Measurements from ENCODE around the gene RNF14.

DNA sequence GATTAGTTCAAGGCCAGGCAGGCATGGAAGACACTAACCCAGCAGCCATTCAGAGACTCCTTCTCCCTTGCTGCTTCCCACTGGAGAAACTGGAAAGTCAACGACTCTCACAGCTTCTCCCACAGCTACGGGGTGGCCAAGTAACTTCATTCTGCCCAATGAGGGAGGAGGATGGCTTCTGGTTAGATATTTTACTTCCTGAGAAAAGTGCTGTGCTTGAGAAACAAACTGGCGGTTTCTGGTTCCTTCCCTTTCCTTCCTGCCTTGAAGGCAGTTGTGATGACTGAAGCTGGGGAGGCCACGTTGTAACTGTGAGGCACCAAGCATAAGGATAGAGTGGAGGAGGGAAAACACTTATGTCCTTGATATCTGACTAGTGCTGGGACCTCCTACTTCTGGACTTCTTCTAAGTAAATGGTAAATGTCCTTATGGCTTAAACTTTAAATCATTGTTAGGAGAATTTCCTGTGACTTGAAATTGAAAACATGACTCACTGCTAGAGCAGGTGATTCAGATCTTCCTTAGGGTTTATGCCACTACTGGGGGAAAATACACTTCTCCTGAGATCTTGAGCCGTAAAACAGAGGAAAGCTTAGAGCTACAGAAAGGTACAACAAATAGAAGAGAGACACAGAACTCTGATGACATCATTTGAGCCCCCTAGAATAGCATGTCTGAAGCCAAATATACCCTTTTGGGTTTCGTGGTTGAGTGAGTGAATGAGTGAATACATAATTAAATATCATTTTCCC is 47.1 kb downstream of the RNF14 start:
- TF ChIP-seq, protein P1, sequence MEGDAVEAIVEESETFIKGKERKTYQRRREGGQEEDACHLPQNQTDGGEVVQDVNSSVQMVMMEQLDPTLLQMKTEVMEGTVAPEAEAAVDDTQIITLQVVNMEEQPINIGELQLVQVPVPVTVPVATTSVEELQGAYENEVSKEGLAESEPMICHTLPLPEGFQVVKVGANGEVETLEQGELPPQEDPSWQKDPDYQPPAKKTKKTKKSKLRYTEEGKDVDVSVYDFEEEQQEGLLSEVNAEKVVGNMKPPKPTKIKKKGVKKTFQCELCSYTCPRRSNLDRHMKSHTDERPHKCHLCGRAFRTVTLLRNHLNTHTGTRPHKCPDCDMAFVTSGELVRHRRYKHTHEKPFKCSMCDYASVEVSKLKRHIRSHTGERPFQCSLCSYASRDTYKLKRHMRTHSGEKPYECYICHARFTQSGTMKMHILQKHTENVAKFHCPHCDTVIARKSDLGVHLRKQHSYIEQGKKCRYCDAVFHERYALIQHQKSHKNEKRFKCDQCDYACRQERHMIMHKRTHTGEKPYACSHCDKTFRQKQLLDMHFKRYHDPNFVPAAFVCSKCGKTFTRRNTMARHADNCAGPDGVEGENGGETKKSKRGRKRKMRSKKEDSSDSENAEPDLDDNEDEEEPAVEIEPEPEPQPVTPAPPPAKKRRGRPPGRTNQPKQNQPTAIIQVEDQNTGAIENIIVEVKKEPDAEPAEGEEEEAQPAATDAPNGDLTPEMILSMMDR (IDR thresholded peaks at IDR 0.05), result no peak
- TF ChIP-seq, protein P2, sequence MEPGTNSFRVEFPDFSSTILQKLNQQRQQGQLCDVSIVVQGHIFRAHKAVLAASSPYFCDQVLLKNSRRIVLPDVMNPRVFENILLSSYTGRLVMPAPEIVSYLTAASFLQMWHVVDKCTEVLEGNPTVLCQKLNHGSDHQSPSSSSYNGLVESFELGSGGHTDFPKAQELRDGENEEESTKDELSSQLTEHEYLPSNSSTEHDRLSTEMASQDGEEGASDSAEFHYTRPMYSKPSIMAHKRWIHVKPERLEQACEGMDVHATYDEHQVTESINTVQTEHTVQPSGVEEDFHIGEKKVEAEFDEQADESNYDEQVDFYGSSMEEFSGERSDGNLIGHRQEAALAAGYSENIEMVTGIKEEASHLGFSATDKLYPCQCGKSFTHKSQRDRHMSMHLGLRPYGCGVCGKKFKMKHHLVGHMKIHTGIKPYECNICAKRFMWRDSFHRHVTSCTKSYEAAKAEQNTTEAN (CRISPR knock-in tag; IDR thresholded peaks at IDR 0.05), result no peak
- TF ChIP-seq, protein P3, sequence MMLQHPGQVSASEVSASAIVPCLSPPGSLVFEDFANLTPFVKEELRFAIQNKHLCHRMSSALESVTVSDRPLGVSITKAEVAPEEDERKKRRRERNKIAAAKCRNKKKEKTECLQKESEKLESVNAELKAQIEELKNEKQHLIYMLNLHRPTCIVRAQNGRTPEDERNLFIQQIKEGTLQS (CRISPR knock-in tag; conservative IDR thresholded peaks at IDR 0.05), result no peak
- TF ChIP-seq CREB1 (CRISPR knock-in tag; IDR thresholded peaks at IDR 0.05) (no peak), NR1H2 (CRISPR knock-in tag; IDR thresholded peaks at IDR 0.05) (no peak), MYBL2 (CRISPR knock-in tag; IDR thresholded peaks at IDR 0.05) (no peak), ATF1 (CRISPR knock-in tag; IDR thresholded peaks at IDR 0.05) (no peak), FOXJ3 (CRISPR knock-in tag; IDR thresholded peaks at IDR 0.05; ENCODE audit: borderline replicate concordance) (no peak)
- TF ChIP-seq, protein P4, sequence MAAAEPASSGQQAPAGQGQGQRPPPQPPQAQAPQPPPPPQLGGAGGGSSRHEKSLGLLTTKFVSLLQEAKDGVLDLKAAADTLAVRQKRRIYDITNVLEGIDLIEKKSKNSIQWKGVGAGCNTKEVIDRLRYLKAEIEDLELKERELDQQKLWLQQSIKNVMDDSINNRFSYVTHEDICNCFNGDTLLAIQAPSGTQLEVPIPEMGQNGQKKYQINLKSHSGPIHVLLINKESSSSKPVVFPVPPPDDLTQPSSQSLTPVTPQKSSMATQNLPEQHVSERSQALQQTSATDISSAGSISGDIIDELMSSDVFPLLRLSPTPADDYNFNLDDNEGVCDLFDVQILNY (CRISPR knock-in tag; IDR thresholded peaks at IDR 0.05), result no peak
